ENCODE measurements around the gene TTC34.
A peak's percentile ranks its signal among the peaks of the same experiment; 100 is the strongest.
"Not testable (repeated sequence)": the region's sequence is repeated elsewhere in the genome, so short reads cannot be mapped to it uniquely, and the experiment has no call there.

Gene TTC34

GRCh38 chr1:2795926-2796325, 5.6 kb downstream of the TTC34 start:
- no peak for DNase-seq

- DNase-seq: no peak
Observed at GRCh38 chr1:2791027-2791760, 10.3 kb downstream of the TTC34 start.

DNA sequence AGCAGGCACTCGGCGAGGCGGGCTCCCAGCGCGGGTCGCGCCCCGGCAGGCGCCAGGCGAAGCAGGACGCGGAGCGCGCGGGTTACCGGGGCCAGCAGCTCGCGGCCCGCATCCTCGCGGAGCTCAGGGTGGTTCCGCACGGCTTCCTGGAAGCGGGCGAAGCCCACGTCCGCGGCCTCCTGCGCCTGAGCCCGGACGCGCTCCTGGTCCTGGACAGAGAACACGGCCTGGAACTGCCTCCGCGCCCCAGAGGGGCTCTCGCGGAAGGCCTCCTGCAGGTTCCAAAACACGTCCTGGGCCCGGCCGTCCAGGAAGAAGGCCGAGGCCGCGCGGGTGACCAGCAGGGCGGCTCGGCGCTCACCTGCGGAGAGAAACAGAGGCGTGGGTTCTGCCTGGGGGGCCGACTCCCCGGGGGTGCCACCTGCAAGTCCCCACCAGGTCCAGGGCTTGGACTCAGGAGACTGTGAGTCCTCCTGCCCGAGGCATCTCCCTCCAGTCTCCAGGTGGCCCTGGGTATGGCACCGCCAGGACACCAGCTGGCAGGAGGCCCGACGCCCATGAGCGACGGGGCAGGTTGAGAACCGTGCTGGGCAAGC, 11.4 kb downstream of the TTC34 start:
- DNase-seq: no peak

GRCh38 chr1:2789164-2789985, 12.1 kb downstream of the TTC34 start:
- DNase-seq: no peak

DNA sequence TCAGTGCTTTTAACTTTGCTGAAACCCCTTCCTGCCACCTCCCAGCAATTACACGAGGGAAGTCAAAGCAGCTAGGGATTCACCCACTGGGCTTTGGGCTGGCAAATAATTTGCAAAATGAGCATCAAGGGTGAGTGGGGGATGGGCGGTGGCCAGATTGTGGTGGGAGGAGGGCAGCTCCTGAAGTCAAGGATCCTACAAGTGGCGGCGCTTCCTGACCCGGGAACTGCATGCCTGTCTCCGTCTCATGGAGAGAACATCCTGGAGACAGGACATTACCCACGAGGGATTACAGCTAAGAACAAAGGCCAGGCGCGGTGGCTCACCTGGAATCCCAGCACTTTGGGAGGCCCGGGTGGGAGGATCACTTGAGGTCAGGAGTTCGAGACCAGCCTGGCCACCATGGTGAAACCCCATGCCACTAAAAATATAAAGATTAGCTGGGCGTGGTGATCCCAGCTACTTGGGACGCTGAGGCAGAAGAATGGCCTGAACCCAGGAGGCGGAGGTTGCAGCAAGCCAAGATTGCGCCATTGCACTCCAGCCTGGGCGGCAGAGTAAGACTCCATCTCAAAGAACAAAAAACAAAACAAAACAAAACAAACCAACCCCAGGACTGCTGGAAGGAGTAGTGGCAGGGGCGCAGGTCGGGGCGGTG, 12.9 kb downstream of the TTC34 start:
- no peak for DNase-seq

DNA sequence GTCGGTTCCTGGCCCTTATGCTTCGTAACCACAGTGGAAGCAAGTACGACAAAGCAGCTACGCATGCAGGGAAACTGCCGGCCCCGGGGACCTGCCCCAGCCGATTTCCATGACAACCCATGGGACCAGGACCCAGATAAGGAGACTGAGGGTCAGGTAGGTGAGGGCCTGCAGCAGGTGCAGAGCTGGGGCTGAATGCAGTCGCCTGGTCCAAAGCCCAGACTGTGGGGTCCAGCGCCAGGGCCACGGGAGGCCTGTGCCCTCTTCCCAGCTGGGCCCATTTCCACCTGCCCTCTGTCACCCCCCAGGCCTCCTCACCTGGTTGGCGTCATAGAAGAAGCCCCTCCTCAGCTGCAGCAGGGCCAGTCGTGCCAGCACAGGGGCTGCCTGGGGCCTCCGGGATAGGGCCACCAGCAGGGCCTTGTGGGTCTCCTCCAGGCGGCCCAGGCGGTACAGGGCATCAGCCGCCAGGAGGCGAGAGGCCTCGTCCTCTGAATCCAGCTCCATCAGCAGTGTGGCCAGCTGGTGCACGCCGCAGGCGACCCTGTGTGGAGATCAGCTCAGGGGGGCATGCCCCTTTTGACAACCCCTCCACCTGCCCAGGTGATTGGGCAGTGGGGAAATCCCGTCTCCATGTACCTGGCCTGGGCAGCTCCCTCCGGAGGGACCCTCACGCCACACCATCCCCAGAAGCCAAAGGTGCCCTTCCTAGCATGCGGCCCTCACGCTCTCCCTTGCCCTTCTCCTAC, 14.2 kb downstream of the TTC34 start:
- DNase-seq: no peak

- DNase-seq: peak in 1 of 2 experiments; percentile 51
Observed at GRCh38 chr1:2786329-2787162, 14.9 kb downstream of the TTC34 start.

DNA sequence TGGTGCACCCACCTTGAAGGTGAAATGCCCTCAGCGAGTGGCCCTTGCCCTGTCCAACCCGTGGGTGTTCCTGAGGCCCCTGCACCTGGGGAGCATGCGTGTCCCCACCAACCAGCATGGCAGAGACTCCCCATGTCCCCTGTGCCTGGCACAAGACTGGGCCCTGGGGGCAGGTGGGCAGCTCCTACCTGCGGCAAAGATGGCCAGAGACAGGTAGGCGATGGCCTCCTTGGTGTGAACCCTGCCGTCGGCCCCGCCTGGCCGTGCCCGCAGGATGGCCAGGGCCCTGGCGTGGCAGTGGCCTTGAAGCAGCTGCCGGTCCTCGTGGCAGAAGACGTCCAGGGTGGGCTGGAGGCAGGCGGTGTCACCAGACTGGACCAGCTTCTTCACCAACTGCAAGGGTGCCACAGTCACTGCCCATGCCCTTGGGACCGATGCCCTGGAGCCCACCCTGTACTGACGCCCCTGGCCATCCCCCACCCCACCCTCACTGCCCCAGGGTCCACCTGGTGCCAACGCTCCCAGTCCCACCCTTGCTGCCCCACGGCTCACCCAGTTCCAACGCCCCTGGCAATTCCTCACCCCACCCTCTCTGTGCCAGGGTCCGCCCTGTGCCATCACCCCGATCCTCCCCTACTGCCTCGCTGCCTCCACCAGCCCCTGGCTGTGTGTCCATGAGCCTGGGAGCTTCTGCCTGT, 15.7 kb downstream of the TTC34 start:
- no peak for DNase-seq

GRCh38 chr1:2784854-2785630, 16.5 kb downstream of the TTC34 start:
- no peak for DNase-seq

DNA sequence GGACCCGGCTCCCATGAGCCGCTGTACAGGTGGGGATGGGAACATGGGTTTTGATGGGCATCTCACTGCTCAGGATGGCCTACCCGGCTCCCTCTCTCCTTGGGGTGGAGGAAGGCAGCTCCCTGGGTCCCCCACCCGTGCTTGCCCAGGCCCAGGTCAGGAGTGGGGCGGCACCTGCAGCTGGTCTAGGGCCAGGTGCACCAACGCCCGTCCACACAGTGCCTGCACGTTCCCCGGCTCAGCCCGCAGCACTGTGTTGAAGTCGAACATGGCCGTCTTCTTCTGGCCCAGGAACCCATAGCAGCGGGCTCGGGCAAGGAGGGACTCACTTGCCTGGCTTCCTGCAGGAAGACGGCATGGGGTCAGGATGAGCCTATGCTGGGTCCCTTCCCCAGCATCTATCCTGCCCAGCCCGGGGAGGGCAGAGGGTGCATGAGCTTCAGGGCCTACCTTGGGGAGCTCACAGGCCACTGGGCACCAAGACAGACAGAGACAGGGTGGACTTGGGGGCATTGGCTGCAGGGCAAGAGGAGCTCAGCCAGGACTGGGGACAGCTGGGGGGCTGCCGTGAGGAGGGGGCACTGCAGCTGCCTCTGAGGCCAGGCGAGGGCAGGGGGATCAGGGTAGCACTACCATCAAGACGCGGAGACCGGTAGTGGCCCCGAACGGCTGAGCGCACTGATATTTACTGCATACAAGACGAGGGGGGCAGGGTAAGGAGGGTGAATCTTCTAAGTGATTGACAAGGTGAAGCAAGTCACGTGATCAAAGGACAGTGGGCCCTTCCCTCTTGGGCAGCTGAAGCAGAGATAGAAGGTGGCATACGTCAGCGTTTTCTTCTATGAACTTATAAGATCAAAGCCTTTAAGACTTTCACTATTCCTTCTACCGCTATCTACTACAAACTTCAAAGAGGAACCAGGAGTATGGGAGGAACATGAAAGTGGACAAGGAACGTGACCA, 17.8 kb downstream of the TTC34 start:
- no peak for DNase-seq

- DNase-seq: no peak
Observed at GRCh38 chr1:2783069-2783434, 18.4 kb downstream of the TTC34 start.

- DNase-seq: no peak
Observed at GRCh38 chr1:2781627-2782026, 19.9 kb downstream of the TTC34 start.

GRCh38 chr1:2778220-2778592, 23.3 kb downstream of the TTC34 start:
- peak in 1 of 2 experiments; percentile 44 for DNase-seq

DNA sequence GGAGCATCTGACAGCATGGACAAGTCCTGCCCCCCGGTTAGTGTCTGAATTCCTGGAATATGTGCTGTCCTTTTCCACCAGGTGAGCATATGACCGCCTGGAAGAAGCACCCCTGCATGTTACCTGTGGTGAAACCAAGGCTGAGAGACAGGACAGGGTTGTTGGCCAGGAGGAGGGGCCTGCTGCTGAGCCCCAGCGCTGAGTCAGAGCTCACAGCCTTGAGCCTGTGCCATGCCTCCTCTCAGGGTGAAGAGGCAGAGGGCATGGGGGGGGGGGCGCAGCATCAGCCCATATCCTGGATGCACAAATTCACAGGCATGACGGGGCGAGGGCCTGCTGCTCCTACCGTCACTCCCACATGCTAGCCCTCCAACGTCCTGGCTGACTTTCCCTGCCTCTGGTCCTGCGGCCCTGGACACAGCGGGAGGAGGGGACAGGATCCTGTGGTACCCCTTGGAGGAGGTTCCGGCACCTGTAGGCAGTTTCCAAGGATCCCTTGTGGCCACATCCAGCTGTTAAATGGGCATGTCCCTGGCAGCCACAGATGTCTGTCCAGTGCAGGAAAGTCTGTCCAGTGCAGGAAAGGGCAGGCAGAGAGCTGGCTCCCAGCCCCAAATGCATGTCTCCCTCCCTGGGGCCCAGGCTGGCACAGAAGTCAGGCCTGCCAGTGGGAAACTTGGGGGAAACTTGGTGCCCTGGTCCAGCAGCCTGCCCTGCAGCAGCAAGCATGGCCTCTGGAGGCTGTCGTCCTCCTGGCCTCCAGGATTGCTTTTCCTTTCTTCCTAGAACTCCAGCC, 23.9 kb downstream of the TTC34 start:
- no peak for DNase-seq

DNA sequence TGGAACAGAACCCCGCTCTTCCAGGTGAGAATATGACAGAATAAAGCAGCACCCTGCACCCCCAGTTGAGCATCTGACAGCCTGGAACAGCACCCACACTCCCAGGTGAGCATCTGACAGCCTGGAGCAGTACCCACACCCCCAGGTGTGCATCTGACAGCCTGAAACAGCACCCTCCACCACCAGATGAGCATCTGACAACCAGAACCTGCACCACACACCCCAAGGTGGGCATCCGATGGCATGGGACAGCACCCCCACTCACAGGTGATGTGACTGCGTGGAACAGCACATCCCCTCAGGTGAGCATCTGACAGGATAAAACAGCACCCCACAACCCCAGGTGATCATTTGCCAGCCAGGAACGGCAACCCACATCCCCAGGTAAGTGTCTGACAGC, 26.2 kb downstream of the TTC34 start:
- not testable (repeated sequence) for DNase-seq

- not testable (repeated sequence) for DNase-seq
Observed at GRCh38 chr1:2768052-2768451, 33.4 kb downstream of the TTC34 start.

- DNase-seq: not testable (repeated sequence)
Observed at GRCh38 chr1:2759433-2759832, 42.1 kb downstream of the TTC34 start.

DNA sequence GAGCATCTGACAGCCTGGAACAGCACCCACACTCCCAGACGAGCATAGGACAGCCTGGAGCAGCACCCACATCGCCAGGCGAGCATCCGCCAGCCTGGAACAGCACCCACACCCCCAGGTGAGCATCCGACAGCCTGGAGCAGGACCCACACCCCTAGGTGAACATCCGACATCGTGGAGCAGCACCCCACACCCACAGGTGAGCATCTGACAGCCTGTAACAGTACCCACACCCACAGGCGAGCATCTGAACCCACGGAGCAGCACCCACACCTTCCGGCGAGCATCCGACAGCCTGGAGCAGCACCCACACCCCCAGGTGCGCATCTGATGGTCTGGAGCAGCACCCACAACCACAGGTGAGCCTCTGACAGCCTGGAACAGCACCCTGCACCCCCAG, 44.0 kb downstream of the TTC34 start:
- not testable (repeated sequence) for DNase-seq
